HG02588 (cell line): ENCODE data around the gene FLOT1.

Source experiments
- ATAC-seq: cut with Tn5 transposase; IDR thresholded peaks from one replicate; pipeline ENCODE4 v1.9.1; 2021; ENCODE audit warnings: mild to moderate bottlenecking, moderate library complexity; ENCODE audit not compliant: unreplicated experiment

Gene FLOT1

GRCh38 chr6:30747902-30748769 is 5.6 kb upstream of the FLOT1 start:
- no peak for ATAC-seq

GRCh38 chr6:30747300-30747687 is 4.8 kb upstream of the FLOT1 start:
- no peak for ATAC-seq

GRCh38 chr6:30744054-30744805 is 1.7 kb upstream of the FLOT1 start, which contains the start of gene IER3:
Gene IER3 (minus strand): TSS chr6:30744547. CDS start chr6:30744518, 29 bp downstream.
- ATAC-seq, result no peak

GRCh38 chr6:30743099-30744053 is 889 bp upstream of the FLOT1 start:
- no peak for ATAC-seq

GRCh38 chr6:30741789-30742315 is 635 bp downstream of the FLOT1 start:
- ATAC-seq, result no peak

GRCh38 chr6:30741063-30741779 is 1.3 kb downstream of the FLOT1 start:
- no peak for ATAC-seq

GRCh38 chr6:30740540-30740870 is 2.0 kb downstream of the FLOT1 start:
- ATAC-seq, result no peak

- no peak for ATAC-seq
Measured at GRCh38 chr6:30738532-30738931, 4.0 kb downstream of the FLOT1 start.

- ATAC-seq, result no peak
Measured at GRCh38 chr6:30735668-30736314, 6.7 kb downstream of the FLOT1 start.

GRCh38 chr6:30732237-30732943 is 10.1 kb downstream of the FLOT1 start:
- no peak for ATAC-seq

GRCh38 chr6:30730601-30731435 is 11.7 kb downstream of the FLOT1 start:
- peak; percentile 58 for ATAC-seq

GRCh38 chr6:30727920-30728553 is 14.4 kb downstream of the FLOT1 start:
- no peak for ATAC-seq

GRCh38 chr6:30726506-30727413 is 15.7 kb downstream of the FLOT1 start:
- ATAC-seq, result no peak

GRCh38 chr6:30725713-30726505 is 16.6 kb downstream of the FLOT1 start:
- ATAC-seq, result no peak

GRCh38 chr6:30724906-30725667 is 17.4 kb downstream of the FLOT1 start:
- ATAC-seq, result no peak
